ENCODE data around the gene GNG8.
"Not testable (repeated sequence)": the region's sequence is repeated elsewhere in the genome, so short reads cannot be mapped to it uniquely, and the experiment has no call there.

Gene GNG8

DNA sequence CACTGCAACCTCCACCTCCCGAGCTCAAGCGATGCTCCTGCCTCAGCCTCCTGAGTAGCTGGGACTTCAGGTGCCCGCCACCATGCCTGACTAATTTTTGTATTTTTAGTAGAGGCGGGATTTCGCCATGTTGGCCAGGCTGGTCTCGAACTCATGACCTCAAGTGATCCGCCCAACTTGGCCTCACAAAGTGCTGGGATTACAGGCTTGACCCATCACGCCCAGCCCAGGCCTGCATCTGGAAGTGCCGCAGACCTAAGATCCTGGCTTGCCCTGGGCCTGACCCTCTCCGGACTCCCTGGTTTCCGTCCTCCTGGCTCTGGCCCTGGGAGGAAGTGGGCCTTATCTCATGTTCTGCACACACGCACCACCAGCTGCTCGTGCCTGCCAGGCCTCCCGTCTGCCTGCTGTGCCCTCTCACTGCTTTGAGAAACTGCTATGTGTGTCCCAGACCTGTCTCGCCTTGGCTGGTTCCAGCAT is 6.4 kb downstream of the GNG8 start:
- H3K9me3 ChIP-seq (ENCODE audit: control insufficient read depth in 2 of 2, low read length in 2 of 2) = no peaks in the 10 kb centered on the region
- H3K9ac ChIP-seq (ENCODE audit: low read depth in 1 of 2, low read length in 2 of 2) = no peak overlapping the region
- H3K4me1 ChIP-seq (ENCODE audit: control insufficient read depth in 2 of 2, insufficient read depth in 2 of 2, low read length in 2 of 2) = peaks cover 9 to 12% of the 10 kb centered on the region in 2 donors
- H3K4me3 ChIP-seq (ENCODE audit: low read length in 2 of 2) = no peak overlapping the region
- peaks cover 16 to 18% of the 10 kb centered on the region in 2 donors for H3K27me3 ChIP-seq (ENCODE audit: control insufficient read depth in 2 of 2, insufficient read depth in 2 of 2, low read length in 2 of 2)
- no peaks in the 10 kb centered on the region for H3K36me3 ChIP-seq (ENCODE audit: control insufficient read depth in 2 of 2, insufficient read depth in 2 of 2, low read length in 2 of 2)
- H3K27ac ChIP-seq (ENCODE audit: low read depth in 2 of 2, low read length in 2 of 2) = no peak overlapping the region

- peaks cover 10 to 11% of the 10 kb centered on the region in 2 donors for H3K4me1 ChIP-seq (ENCODE audit: control insufficient read depth in 2 of 2, insufficient read depth in 2 of 2, low read length in 2 of 2)
Observed at GRCh38 chr19:46628970-46629369, 7.0 kb downstream of the GNG8 start.

DNA sequence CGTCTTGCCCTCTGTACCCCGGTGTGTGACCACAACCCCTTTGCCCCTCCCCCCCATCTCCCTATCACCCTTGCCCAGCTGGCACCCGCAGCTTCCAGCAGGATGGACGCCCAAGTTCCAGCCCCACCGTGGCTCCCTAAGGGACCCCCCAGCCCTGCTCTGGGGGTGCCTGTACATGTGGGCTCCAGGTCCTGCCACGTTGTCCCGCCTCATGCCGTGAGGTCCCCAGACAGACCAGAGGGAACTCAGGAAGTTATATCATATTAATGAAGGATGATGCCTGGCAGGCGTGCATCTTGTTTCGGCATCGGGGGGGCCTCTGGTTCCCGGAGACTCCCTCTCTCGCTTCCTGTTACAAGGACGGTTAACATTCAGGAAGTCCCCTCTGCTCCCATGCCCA is 9.6 kb downstream of the GNG8 start:
- no peak overlapping the region for H3K27ac ChIP-seq (ENCODE audit: low read depth in 2 of 2, low read length in 2 of 2)

More at GRCh38 chr19:46628970-46629369, 7.0 kb downstream of the GNG8 start:
- H3K27me3 ChIP-seq (ENCODE audit: control insufficient read depth in 2 of 2, insufficient read depth in 2 of 2, low read length in 2 of 2) = peaks cover 15 to 18% of the 10 kb centered on the region in 2 donors
- not testable (repeated sequence) for H3K36me3 ChIP-seq (ENCODE audit: control insufficient read depth in 2 of 2, insufficient read depth in 2 of 2, low read length in 2 of 2); H3K9ac ChIP-seq (ENCODE audit: low read depth in 1 of 2, low read length in 2 of 2); H3K27ac ChIP-seq (ENCODE audit: low read depth in 2 of 2, low read length in 2 of 2); H3K9me3 ChIP-seq (ENCODE audit: control insufficient read depth in 2 of 2, low read length in 2 of 2); H3K4me3 ChIP-seq (ENCODE audit: low read length in 2 of 2)

DNA sequence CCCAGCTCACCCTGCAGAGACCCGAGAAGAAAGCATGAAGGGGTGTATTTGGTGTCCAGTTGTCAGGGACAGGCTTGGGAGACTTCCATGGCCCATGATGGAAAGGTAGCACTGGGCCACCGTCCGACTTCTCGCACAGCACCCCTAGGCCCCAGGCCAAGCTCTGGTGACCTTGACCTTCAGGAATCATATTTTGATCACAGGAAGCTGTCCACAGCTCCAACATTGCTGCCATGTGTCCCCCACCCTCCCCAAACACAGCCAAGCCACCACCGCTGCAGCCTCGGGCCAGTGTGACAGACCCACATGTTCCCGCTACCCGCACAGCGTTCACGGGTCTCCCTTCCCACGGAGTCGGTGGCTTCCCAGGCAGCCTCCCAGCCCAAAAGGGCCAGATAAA is 10.3 kb downstream of the GNG8 start:
- H3K4me1 ChIP-seq (ENCODE audit: control insufficient read depth in 2 of 2, insufficient read depth in 2 of 2, low read length in 2 of 2) = peaks cover 2% of the 10 kb centered on the region in 2 donors
- H3K36me3 ChIP-seq (ENCODE audit: control insufficient read depth in 2 of 2, insufficient read depth in 2 of 2, low read length in 2 of 2) = no peaks in the 10 kb centered on the region
- no peak overlapping the region for H3K9ac ChIP-seq (ENCODE audit: low read depth in 1 of 2, low read length in 2 of 2)
- H3K27me3 ChIP-seq (ENCODE audit: control insufficient read depth in 2 of 2, insufficient read depth in 2 of 2, low read length in 2 of 2) = peaks cover 0 to 3% of the 10 kb centered on the region in 2 donors
- H3K9me3 ChIP-seq (ENCODE audit: control insufficient read depth in 2 of 2, low read length in 2 of 2) = no peaks in the 10 kb centered on the region
- peak overlapping the region in 1 of 2 donors; percentile 65 for H3K27ac ChIP-seq (ENCODE audit: low read depth in 2 of 2, low read length in 2 of 2)
- H3K4me3 ChIP-seq (ENCODE audit: low read length in 2 of 2) = no peak overlapping the region

More for the DNA sequence above, 9.6 kb downstream of the GNG8 start:
- Histone ChIP-seq H3K9me3 (ENCODE audit: control insufficient read depth in 2 of 2, low read length in 2 of 2) (no peaks in the 10 kb centered on the region), H3K4me1 (ENCODE audit: control insufficient read depth in 2 of 2, insufficient read depth in 2 of 2, low read length in 2 of 2) (peaks cover 2% of the 10 kb centered on the region in 2 donors), H3K9ac (ENCODE audit: low read depth in 1 of 2, low read length in 2 of 2) (no peak overlapping the region), H3K4me3 (ENCODE audit: low read length in 2 of 2) (no peak overlapping the region), H3K36me3 (ENCODE audit: control insufficient read depth in 2 of 2, insufficient read depth in 2 of 2, low read length in 2 of 2) (no peaks in the 10 kb centered on the region), H3K27me3 (ENCODE audit: control insufficient read depth in 2 of 2, insufficient read depth in 2 of 2, low read length in 2 of 2) (peaks cover 4 to 5% of the 10 kb centered on the region in 2 donors)

- peaks cover 0 to 3% of the 10 kb centered on the region in 2 donors for H3K27me3 ChIP-seq (ENCODE audit: control insufficient read depth in 2 of 2, insufficient read depth in 2 of 2, low read length in 2 of 2)
- peaks cover 2 to 7% of the 10 kb centered on the region in 2 donors for H3K4me1 ChIP-seq (ENCODE audit: control insufficient read depth in 2 of 2, insufficient read depth in 2 of 2, low read length in 2 of 2)
- no peaks in the 10 kb centered on the region for H3K36me3 ChIP-seq (ENCODE audit: control insufficient read depth in 2 of 2, insufficient read depth in 2 of 2, low read length in 2 of 2)
- peak within 1 kb of the TSS; percentile 59 to 65 for H3K27ac ChIP-seq (ENCODE audit: low read depth in 2 of 2, low read length in 2 of 2)
- peak within 1 kb of the TSS in 1 of 2 donors; percentile 35 for H3K4me3 ChIP-seq (ENCODE audit: low read length in 2 of 2)
- no peaks in the 10 kb centered on the region for H3K9me3 ChIP-seq (ENCODE audit: control insufficient read depth in 2 of 2, low read length in 2 of 2)
- H3K9ac ChIP-seq (ENCODE audit: low read depth in 1 of 2, low read length in 2 of 2) = no peak within 1 kb of the TSS
Observed at GRCh38 chr19:46624958-46625661, 10.9 kb downstream of the GNG8 start, which contains the start of gene PTGIR. Gene PTGIR, minus strand, starts transcription at chr19:46625089. Its CDS starts 864 bp downstream, at chr19:46624225.

DNA sequence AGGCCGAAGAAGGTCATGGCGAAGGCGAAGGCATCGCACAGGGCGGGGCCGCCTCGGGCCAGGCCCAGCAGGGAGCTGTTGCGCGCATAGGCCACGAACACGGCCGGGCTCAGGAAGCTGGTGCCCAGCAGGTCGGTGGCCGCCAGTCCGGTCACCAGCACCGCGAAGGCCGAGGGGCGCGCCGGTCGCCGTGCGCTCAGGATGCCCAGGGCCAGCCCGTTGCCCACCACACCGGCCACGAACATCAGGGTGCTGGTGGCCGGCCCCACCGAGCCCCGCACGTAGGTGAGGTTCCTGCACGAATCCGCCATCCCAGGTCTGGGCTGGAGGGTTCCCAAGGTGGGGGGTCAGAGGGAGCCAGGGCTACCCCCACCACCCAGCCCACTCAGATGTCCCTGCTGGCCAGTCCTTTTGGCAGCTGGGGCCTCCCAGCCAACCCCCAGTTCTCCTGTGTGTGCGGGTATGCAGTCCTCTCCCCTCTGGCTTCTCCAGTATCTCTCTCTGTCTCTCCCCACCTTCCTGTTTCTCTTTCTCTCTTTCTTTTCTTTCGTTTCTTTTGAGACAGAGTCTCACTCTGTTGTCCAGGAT is 12.0 kb downstream of the GNG8 start:
- H3K4me1 ChIP-seq (ENCODE audit: control insufficient read depth in 2 of 2, insufficient read depth in 2 of 2, low read length in 2 of 2) = peaks cover 2 to 13% of the 10 kb centered on the region in 2 donors
- no peak overlapping the region for H3K9ac ChIP-seq (ENCODE audit: low read depth in 1 of 2, low read length in 2 of 2)
- H3K27me3 ChIP-seq (ENCODE audit: control insufficient read depth in 2 of 2, insufficient read depth in 2 of 2, low read length in 2 of 2) = peaks cover 0 to 3% of the 10 kb centered on the region in 2 donors
- H3K9me3 ChIP-seq (ENCODE audit: control insufficient read depth in 2 of 2, low read length in 2 of 2) = no peaks in the 10 kb centered on the region
- H3K4me3 ChIP-seq (ENCODE audit: low read length in 2 of 2) = no peak overlapping the region
- H3K36me3 ChIP-seq (ENCODE audit: control insufficient read depth in 2 of 2, insufficient read depth in 2 of 2, low read length in 2 of 2) = no peaks in the 10 kb centered on the region
- H3K27ac ChIP-seq (ENCODE audit: low read depth in 2 of 2, low read length in 2 of 2) = no peak overlapping the region

GRCh38 chr19:46622118-46622446 is 13.9 kb downstream of the GNG8 start:
- Histone ChIP-seq H3K9ac (ENCODE audit: low read depth in 1 of 2, low read length in 2 of 2) (no peak overlapping the region), H3K4me3 (ENCODE audit: low read length in 2 of 2) (no peak overlapping the region), H3K27me3 (ENCODE audit: control insufficient read depth in 2 of 2, insufficient read depth in 2 of 2, low read length in 2 of 2) (peaks cover 0 to 5% of the 10 kb centered on the region in 2 donors), H3K36me3 (ENCODE audit: control insufficient read depth in 2 of 2, insufficient read depth in 2 of 2, low read length in 2 of 2) (no peaks in the 10 kb centered on the region), H3K4me1 (ENCODE audit: control insufficient read depth in 2 of 2, insufficient read depth in 2 of 2, low read length in 2 of 2) (peaks cover 2 to 15% of the 10 kb centered on the region in 2 donors), H3K9me3 (ENCODE audit: control insufficient read depth in 2 of 2, low read length in 2 of 2) (no peaks in the 10 kb centered on the region), H3K27ac (ENCODE audit: low read depth in 2 of 2, low read length in 2 of 2) (no peak overlapping the region)

DNA sequence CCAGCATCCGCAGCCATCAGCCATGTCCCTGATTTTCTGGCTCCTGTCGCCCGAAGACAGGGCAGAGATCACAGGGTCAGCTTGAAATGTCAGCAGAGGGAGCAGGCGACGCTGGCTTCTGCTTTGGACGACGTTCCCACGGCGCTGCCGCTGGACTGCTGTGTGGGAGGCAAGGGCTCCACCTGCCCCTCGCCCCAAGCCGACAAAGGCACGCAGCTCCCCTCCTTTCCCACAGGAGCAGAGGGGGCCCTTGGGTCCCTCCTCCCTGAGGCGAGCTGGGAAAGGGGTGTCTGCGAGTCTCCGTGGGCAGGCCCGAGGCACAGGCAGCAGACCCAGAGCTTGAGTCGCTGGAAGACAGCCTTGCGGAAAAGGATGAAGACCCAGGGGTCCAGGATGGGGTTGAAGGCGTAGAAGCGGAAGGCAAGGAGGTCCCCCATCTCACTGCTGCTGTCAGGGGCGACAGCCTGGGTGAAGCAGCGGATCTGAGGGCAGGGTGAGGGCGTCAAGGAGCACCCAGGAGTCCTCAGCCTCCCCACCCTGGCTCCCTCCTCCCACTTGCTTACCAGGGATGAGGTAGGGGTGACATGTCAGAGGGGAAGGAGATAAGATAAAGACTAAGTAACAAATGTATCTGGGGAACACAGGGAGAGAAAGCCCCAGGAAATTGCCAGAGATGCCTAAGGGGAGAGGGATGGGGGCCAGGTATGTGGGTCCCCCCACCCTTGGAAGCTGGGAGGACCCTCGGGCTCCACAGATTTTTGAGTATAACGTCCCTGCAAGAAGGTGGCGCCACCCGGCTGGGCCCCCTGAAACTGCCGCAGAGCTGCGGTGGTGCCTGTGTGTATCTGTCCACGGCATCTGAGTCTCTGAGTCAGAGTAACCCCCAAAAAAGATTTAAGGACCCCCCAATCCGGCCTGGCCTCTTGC is 14.5 kb downstream of the GNG8 start:
- Histone ChIP-seq H3K27ac (ENCODE audit: low read depth in 2 of 2, low read length in 2 of 2) (peak overlapping the region; percentile 45 to 47), H3K36me3 (ENCODE audit: control insufficient read depth in 2 of 2, insufficient read depth in 2 of 2, low read length in 2 of 2) (no peaks in the 10 kb centered on the region), H3K4me1 (ENCODE audit: control insufficient read depth in 2 of 2, insufficient read depth in 2 of 2, low read length in 2 of 2) (peaks cover 5 to 20% of the 10 kb centered on the region in 2 donors), H3K9ac (ENCODE audit: low read depth in 1 of 2, low read length in 2 of 2) (no peak overlapping the region), H3K9me3 (ENCODE audit: control insufficient read depth in 2 of 2, low read length in 2 of 2) (no peaks in the 10 kb centered on the region), H3K4me3 (ENCODE audit: low read length in 2 of 2) (no peak overlapping the region), H3K27me3 (ENCODE audit: control insufficient read depth in 2 of 2, insufficient read depth in 2 of 2, low read length in 2 of 2) (peaks cover 0 to 5% of the 10 kb centered on the region in 2 donors)

DNA sequence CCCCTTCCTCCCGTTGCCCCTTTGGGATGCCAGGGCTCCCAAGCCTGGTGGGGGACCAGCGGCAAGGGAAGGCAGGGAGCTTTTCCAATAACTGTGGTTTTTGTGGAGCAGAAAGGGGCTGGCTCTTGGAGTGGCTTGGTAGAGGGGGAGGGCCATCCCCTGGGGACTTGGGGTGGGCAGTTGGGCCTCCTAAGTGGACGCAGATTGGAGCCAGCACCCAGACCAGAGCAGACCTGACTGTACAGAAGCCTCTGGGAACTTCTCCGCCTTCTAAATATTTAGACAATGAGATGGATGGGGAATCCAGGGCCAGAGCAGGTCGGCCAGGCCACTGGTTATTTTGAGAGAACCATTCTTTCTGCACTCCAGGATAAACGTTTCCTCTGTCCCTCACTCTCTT is 15.3 kb downstream of the GNG8 start:
- no peak overlapping the region for H3K9ac ChIP-seq (ENCODE audit: low read depth in 1 of 2, low read length in 2 of 2)
- H3K36me3 ChIP-seq (ENCODE audit: control insufficient read depth in 2 of 2, insufficient read depth in 2 of 2, low read length in 2 of 2) = no peaks in the 10 kb centered on the region
- H3K4me3 ChIP-seq (ENCODE audit: low read length in 2 of 2) = no peak overlapping the region

More for the DNA sequence above, 15.3 kb downstream of the GNG8 start:
- Histone ChIP-seq H3K27me3 (ENCODE audit: control insufficient read depth in 2 of 2, insufficient read depth in 2 of 2, low read length in 2 of 2) (peaks cover 0 to 5% of the 10 kb centered on the region in 2 donors), H3K27ac (ENCODE audit: low read depth in 2 of 2, low read length in 2 of 2) (peak overlapping the region; percentile 45 to 47), H3K9me3 (ENCODE audit: control insufficient read depth in 2 of 2, low read length in 2 of 2) (no peaks in the 10 kb centered on the region), H3K4me1 (ENCODE audit: control insufficient read depth in 2 of 2, insufficient read depth in 2 of 2, low read length in 2 of 2) (peaks cover 5 to 20% of the 10 kb centered on the region in 2 donors)
